Spleen (tissue), 11 donors: ENCODE measurements around the gene CD84. TPM values are rescaled to one million over a fixed set of nuclear protein-coding genes. Genes with fewer than 3 reads are reported as not detected.

Source experiments
- DNase-seq: peaks from one replicate; pipeline ENCODE4 v3.0.0-alpha.2; 2020
- H3K27ac ChIP-seq, 8 donors: fragments of 200-600 bp; sonication (generic) in 7 of 8; 1 replicate in 4 of 8; 2 replicates in 4 of 8; pipeline versions ENCODE4 v1.5.0 to v1.8.0; 2016 to 2021; ENCODE audit warnings: inconsistent platforms in 4 of 8, mild to moderate bottlenecking in 4 of 8, moderate library complexity in 1 of 8
- H3K27me3 ChIP-seq, 7 donors: fragments of 200-600 bp; sonication (generic) in 6 of 7; replicated peaks in 1 of 7; 1 replicate in 4 of 7; 2 replicates in 3 of 7; pipeline versions ENCODE4 v1.5.0 to v1.8.0; 2016 to 2021; ENCODE audit warnings: inconsistent platforms in 3 of 7, mild to moderate bottlenecking in 1 of 7
- H3K36me3 ChIP-seq, 6 donors: fragments of 200-600 bp; sonication (generic) in 5 of 6; 1 replicate in 4 of 6; 2 replicates in 2 of 6; pipeline versions ENCODE4 v1.5.0 to v1.8.0; 2016 to 2021; ENCODE audit warnings: inconsistent platforms in 2 of 6
- H3K4me1 ChIP-seq, 6 donors: fragments of 200-600 bp; sonication (generic) in 5 of 6; 1 replicate in 3 of 6; 2 replicates in 3 of 6; pipeline versions ENCODE4 v1.5.0 to v1.8.0; 2016 to 2021; ENCODE audit warnings: inconsistent platforms in 3 of 6
- H3K4me3 ChIP-seq, 8 donors: fragments of 200-600 bp; sonication (generic) in 7 of 8; 1 replicate in 4 of 8; 2 replicates in 4 of 8; pipeline versions ENCODE4 v1.5.0 to v1.8.0; 2016 to 2021; ENCODE audit warnings: inconsistent platforms in 4 of 8, mild to moderate bottlenecking in 4 of 8, moderate library complexity in 2 of 8
- H3K9me3 ChIP-seq, 8 donors: fragments of 200-600 bp; sonication (generic) in 7 of 8; 1 replicate in 4 of 8; 2 replicates in 4 of 8; pipeline versions ENCODE4 v1.5.0 to v1.8.0; 2016 to 2021; ENCODE audit warnings: inconsistent platforms in 4 of 8
- CTCF ChIP-seq, 11 experiments: fragments of 200-600 bp in 7 of 11; fragments of 450-650 bp in 4 of 11; sonication (generic) in 4 of 11; IDR thresholded peaks in 8 of 11; conservative IDR thresholded peaks in 3 of 11; 1 replicate in 7 of 11; 2 replicates in 4 of 11; pipeline versions ENCODE4 v1.4.0 to v1.8.0; 2016 to 2021; ENCODE audit warnings: antibody characterized with exemption in 11 of 11, inconsistent platforms in 4 of 11, mild to moderate bottlenecking in 1 of 11
- POLR2A ChIP-seq, 3 donors: fragments of 450-650 bp; IDR thresholded peaks; one replicate each; pipeline ENCODE4 v1.5.1; 2017; ENCODE audit warnings: antibody characterized with exemption in 3 of 3, mild to moderate bottlenecking in 1 of 3
- POLR2AphosphoS5 ChIP-seq, 3 donors: sonication (generic); formaldehyde crosslinking; IDR thresholded peaks; one replicate each; pipeline ENCODE4 v1.5.1; 2017; ENCODE audit warnings: antibody characterized with exemption in 3 of 3
- WGBS, 5 donors: extraction: QIAGEN DNeasy Blood & Tissue Kit in 3 of 5; methylation state at CpG; one replicate each; pipeline versions ENCODE4 v1.1.5 to v1.1.7; 2013 to 2018; 5-methylcytosine and 5-hydroxymethylcytosine counted together
- intact Hi-C: fragments of 100-400 bp; cut with DNase I; formaldehyde crosslinking; loops from one replicate; pipeline ENCODE4 v1.15.0; 2023; ENCODE audit warnings: low total_unique reads
- polyA plus RNA-seq, 3 donors: library from polyadenylated mRNA; stranded (reverse); fragments of 200-250 nt; gene quantifications; one replicate each; pipeline ENCODE4 v1.2.1, GENCODE V29; 2013
- total RNA-seq, 7 donors: library from RNA; depleted of rRNA in 3 of 7; stranded (reverse); fragments of >200 nt in 3 of 7; fragmentation: NEBNext Ultra II Directional in 4 of 7; extraction: Animal tissue kit (Norgen Biotek cat#: 25700) in 4 of 7; gene quantifications; one replicate each; pipeline versions ENCODE4 v1.1.0 to v1.2.1, GENCODE V29; 2016 to 2021
- donor health status: healthy with polysubstance abuse.
- donor health status: DM: no; HTN: no; CAD: no; lungs with moderate emphysema.
- donor health status: DM: no; HTN: no; CAD: no.
- donor health status: Bipolar disorder and iron deficiency.
- donor health status: healthy.
- donor health status: DM: no; HTN: no; CAD: no.
- donor health status: DM: yes; HTN: yes; CAD: no.

Gene CD84
- total and polyA plus RNA-seq, 10 donors: 4.7 to 76.1 (median 60.0) TPM

GRCh38 chr1:160608941-160609340, 29.6 kb upstream of the CD84 start:
- Histone ChIP-seq H3K27ac (peak overlapping the region in 1 of 8 donors; percentile 47), H3K4me3 (no peak overlapping the region)
- intact Hi-C loops: no loop called here

GRCh38 chr1:160608514-160608913, 29.2 kb upstream of the CD84 start:
- 48 to 55% (median 50%) methylated on average over 2 of the region's 2 CpGs for WGBS, 5 donors
- TF ChIP-seq POLR2A (IDR thresholded peaks at IDR 0.05) (no peak), CTCF (IDR thresholded peaks at IDR 0.05 in 8 of 11, conservative IDR thresholded peaks at IDR 0.05 in 3 of 11) (peak in 1 of 11 experiments; percentile 6)
- Histone ChIP-seq H3K4me3 (no peak overlapping the region), H3K27ac (peak overlapping the region in 2 of 8 donors; percentile 6 to 47), H3K27me3 (no peaks in the 10 kb centered on the region), H3K9me3 (peaks cover 0 to 14% (median 8%) of the 10 kb centered on the region in 8 donors), H3K36me3 (peaks cover 0 to 43% (median 0%) of the 10 kb centered on the region in 6 donors), H3K4me1 (peaks cover 0 to 60% (median 16%) of the 10 kb centered on the region in 6 donors)
- no peak for DNase-seq
- intact Hi-C loops: no loop called here

More at GRCh38 chr1:160608941-160609340, 29.6 kb upstream of the CD84 start:
- H3K27me3 ChIP-seq: no peaks in the 10 kb centered on the region
- no peak for DNase-seq
- H3K36me3 ChIP-seq: peaks cover 0 to 43% (median 0%) of the 10 kb centered on the region in 6 donors
- peaks cover 0 to 13% (median 8%) of the 10 kb centered on the region in 8 donors for H3K9me3 ChIP-seq
- no peak for TF ChIP-seq POLR2AphosphoS5 (IDR thresholded peaks at IDR 0.05)
- TF ChIP-seq POLR2A (IDR thresholded peaks at IDR 0.05): no peak
- TF ChIP-seq CTCF (IDR thresholded peaks at IDR 0.05 in 8 of 11, conservative IDR thresholded peaks at IDR 0.05 in 3 of 11): no peak
- peaks cover 0 to 60% (median 16%) of the 10 kb centered on the region in 6 donors for H3K4me1 ChIP-seq

- DNase-seq: no peak
- intact Hi-C loops: no loop called here
- peak overlapping the region in 2 of 8 donors; percentile 6 to 47 for H3K27ac ChIP-seq
- H3K36me3 ChIP-seq: peaks cover 0 to 43% (median 0%) of the 10 kb centered on the region in 6 donors
- no peak overlapping the region for H3K4me3 ChIP-seq
- peaks cover 0 to 19% (median 8%) of the 10 kb centered on the region in 8 donors for H3K9me3 ChIP-seq
- TF ChIP-seq POLR2AphosphoS5 (IDR thresholded peaks at IDR 0.05): no peak
- TF ChIP-seq POLR2A (IDR thresholded peaks at IDR 0.05): no peak
- TF ChIP-seq CTCF (IDR thresholded peaks at IDR 0.05 in 8 of 11, conservative IDR thresholded peaks at IDR 0.05 in 3 of 11): no peak
- peaks cover 0 to 60% (median 16%) of the 10 kb centered on the region in 6 donors for H3K4me1 ChIP-seq
- H3K27me3 ChIP-seq: no peaks in the 10 kb centered on the region
- 65 to 78% (median 77%) methylated on average over 6 of the region's 6 CpGs for WGBS, 5 donors
Observed at GRCh38 chr1:160608057-160608456, 28.8 kb upstream of the CD84 start.

GRCh38 chr1:160607672-160608032, 28.4 kb upstream of the CD84 start:
- intact Hi-C loops: loop anchor here (2.0 kb wide), 1 partner anchor 179 kb away; no protein-coding TSS in a partner anchor
- 50 to 94% (median 83%) methylated on average over 1 of the region's 1 CpG for WGBS, 5 donors
- DNase-seq: no peak

More at GRCh38 chr1:160607672-160608032, 28.4 kb upstream of the CD84 start:
- H3K36me3 ChIP-seq: peaks cover 0 to 41% (median 0%) of the 10 kb centered on the region in 6 donors
- no peak overlapping the region for H3K4me3 ChIP-seq
- peak overlapping the region in 3 of 8 donors; percentile 6 to 57 (median 47) for H3K27ac ChIP-seq
- peaks cover 0 to 60% (median 16%) of the 10 kb centered on the region in 6 donors for H3K4me1 ChIP-seq
- H3K9me3 ChIP-seq: peaks cover 0 to 22% (median 8%) of the 10 kb centered on the region in 8 donors
- no peaks in the 10 kb centered on the region for H3K27me3 ChIP-seq
- TF ChIP-seq POLR2A (IDR thresholded peaks at IDR 0.05) (no peak), POLR2AphosphoS5 (IDR thresholded peaks at IDR 0.05) (no peak), CTCF (IDR thresholded peaks at IDR 0.05 in 8 of 11, conservative IDR thresholded peaks at IDR 0.05 in 3 of 11) (no peak)
